Panc1 (cell line): Measurements from ENCODE around the gene MEIS1. TPM values are rescaled to one million over a fixed set of nuclear protein-coding genes. Genes with fewer than 3 reads are reported as not detected.

ENCODE experiments used
- ATAC-seq: fragments of 200-7000 bp; cut with Tn5 transposase; 2 replicates; pipeline ENCODE4 v1.9.1; 2020; ENCODE audit warnings: mild to moderate bottlenecking, moderate library complexity
- BruUV-seq: library from RNA; stranded (reverse); fragments of 400-500 nt; replicated peaks from 2 replicates; lab custom pipeline; 2021; lab: Mats Ljungman, UMichigan
- CTCF ChIA-PET: fragments of 300-600 bp; sonication (Branson Sonifier 250); formaldehyde crosslinking; loops from one replicate; lab custom pipeline; 2022; ENCODE audit warnings: antibody characterized with exemption; lab: Charles Lee
- POLR2A ChIA-PET: fragments of 300-600 bp; sonication (Branson Sonifier 250); formaldehyde crosslinking; loops from one replicate; lab custom pipeline; 2022; ENCODE audit warnings: antibody characterized with exemption; lab: Charles Lee
- DNase-seq: peaks from one replicate; pipeline ENCODE4 v3.0.0-alpha.2; 2010; ENCODE audit warnings: low read depth, low spot score
- H3K27ac ChIP-seq: 2 replicates; pipeline ENCODE4 v1.5.1; 2011; ENCODE audit warnings: mild to moderate bottlenecking, low read length, inconsistent platforms
- H3K27me3 ChIP-seq: fragments of 200-500 bp; sonication (Bioruptor generic); 2 replicates; pipeline ENCODE4 v1.6.0; 2014; ENCODE audit warnings: low read length, inconsistent platforms; ENCODE audit not compliant: control insufficient read depth, insufficient read depth
- H3K36me3 ChIP-seq: fragments of 200-500 bp; sonication (Bioruptor generic); 2 replicates; pipeline ENCODE4 v1.5.1; 2014; ENCODE audit warnings: inconsistent platforms, mild to moderate bottlenecking, low read length, moderate library complexity; ENCODE audit not compliant: control insufficient read depth, insufficient read depth
- H3K4me1 ChIP-seq: 2 replicates; pipeline ENCODE4 v1.5.1; 2011; ENCODE audit warnings: inconsistent platforms, mild to moderate bottlenecking, low read length, moderate library complexity; ENCODE audit not compliant: control insufficient read depth, insufficient read depth
- H3K4me3 ChIP-seq, 2 experiments: 2 replicates each; pipeline ENCODE4 v1.5.1; 2011 to 2012; ENCODE audit warnings: low read depth in 2 of 2, low read length in 2 of 2, mild to moderate bottlenecking in 2 of 2, inconsistent platforms in 1 of 2, moderate library complexity in 1 of 2
- H3K9me3 ChIP-seq: fragments of 200-500 bp; sonication (Bioruptor generic); 2 replicates; pipeline ENCODE4 v1.5.1; 2014; ENCODE audit warnings: low read depth, mild to moderate bottlenecking, inconsistent platforms, low read length, moderate library complexity; ENCODE audit not compliant: control insufficient read depth, insufficient read depth
- CTCF ChIP-seq: fragments of 450-650 bp; IDR thresholded peaks from 2 replicates; pipeline ENCODE4 v1.5.1; 2017; ENCODE audit warnings: mild to moderate bottlenecking
- POLR2AphosphoS5 ChIP-seq: IDR thresholded peaks from 2 replicates; pipeline ENCODE4 v1.6.1; 2012; ENCODE audit warnings: mild to moderate bottlenecking, low read depth, low read length, moderate library complexity
- REST ChIP-seq, 2 experiments: IDR thresholded peaks; 2 replicates each; pipeline ENCODE4 v1.6.1; 2011 to 2012; ENCODE audit warnings: low read depth in 2 of 2, control low read depth in 1 of 2, low read length in 1 of 2, mild to moderate bottlenecking in 1 of 2, moderate library complexity in 1 of 2; ENCODE audit not compliant: insufficient read depth in 1 of 2
- SIN3A ChIP-seq: IDR thresholded peaks from 2 replicates; pipeline ENCODE4 v1.6.1; 2012; ENCODE audit warnings: low read depth, mild to moderate bottlenecking, low read length, moderate library complexity, borderline replicate concordance; ENCODE audit not compliant: insufficient read depth
- TCF7L2 ChIP-seq: IDR thresholded peaks from 2 replicates; pipeline ENCODE4 v1.6.1; 2011; ENCODE audit warnings: mild to moderate bottlenecking, low read depth, low read length, inconsistent platforms
- in situ Hi-C: cut with HindIII; loops from 2 replicates; pipeline ENCODE4 v1.10.0; 2016; ENCODE audit warnings: low sequenced_read_pairs, low pct_unique_long_range_greater_than_20kb
- intact Hi-C: fragments of 100-400 bp; cut with micrococcal nuclease; formaldehyde crosslinking; loops from one replicate; pipeline ENCODE4 v1.10.0; 2022; ENCODE audit not compliant: unreplicated experiment
- total RNA-seq: library from RNA; stranded (reverse); gene quantifications from one replicate; pipeline ENCODE4 v1.2.1, GENCODE V29; 2021; ENCODE audit not compliant: unreplicated experiment

The MEIS1 gene
- total RNA-seq, 1 experiment from 2014 or later: 2.0 TPM

- in situ Hi-C loops (no loop called here), intact Hi-C loops (no loop called here)
- Histone ChIP-seq H3K27me3 (no peaks in the 10 kb centered on the region), H3K27ac (no peak overlapping the region), H3K4me1 (no peaks in the 10 kb centered on the region), H3K4me3 (no peak overlapping the region), H3K36me3 (no peaks in the 10 kb centered on the region), H3K9me3 (no peaks in the 10 kb centered on the region)
- ChIA-PET POLR2A (no interaction called here), CTCF (no interaction called here)
- ATAC-seq: no peak
- no peak for DNase-seq
- no peak for TF ChIP-seq REST (IDR thresholded peaks at IDR 0.05; ENCODE audit: insufficient read depth in 1 of 2, low read depth in 2 of 2, low read length in 1 of 2)
- BruUV-seq: no TSS peak
These were observed 89.1 kb downstream of the MEIS1 start for GRCh38 chr2:66523990-66524389.

DNA sequence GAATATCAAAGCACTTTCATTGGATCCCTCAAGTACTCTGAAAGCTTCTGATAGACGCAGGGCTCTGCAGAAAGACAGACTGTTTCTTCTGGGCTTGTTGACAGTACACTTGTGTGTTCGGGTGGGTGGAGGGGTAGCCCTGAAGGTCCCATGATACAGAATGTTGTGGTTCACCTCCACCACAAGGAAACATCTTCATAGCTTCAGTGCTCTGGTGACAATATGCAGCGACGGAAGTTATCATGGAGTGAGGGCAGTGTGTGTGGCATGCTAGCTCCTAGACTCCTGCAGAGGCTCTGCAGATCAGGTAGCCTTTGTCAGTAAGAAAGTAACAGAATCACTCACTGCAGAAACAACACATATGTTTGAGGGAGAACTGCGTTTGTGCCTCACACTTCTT, 90.7 kb downstream of the MEIS1 start:
- in situ Hi-C loops: no loop called here

More for the DNA sequence above, 90.7 kb downstream of the MEIS1 start:
- Histone ChIP-seq H3K27ac (no peak overlapping the region), H3K4me1 (no peaks in the 10 kb centered on the region), H3K4me3 (no peak overlapping the region), H3K36me3 (no peaks in the 10 kb centered on the region), H3K9me3 (no peaks in the 10 kb centered on the region), H3K27me3 (no peaks in the 10 kb centered on the region)
- intact Hi-C loops: no loop called here
- BruUV-seq: no TSS peak
- ATAC-seq: no peak
- ChIA-PET CTCF (no interaction called here), POLR2A (no interaction called here)
- DNase-seq: no peak
- TF ChIP-seq SIN3A (no peak), CTCF (no peak), REST (IDR thresholded peaks at IDR 0.05; ENCODE audit: insufficient read depth in 1 of 2, low read depth in 2 of 2, low read length in 1 of 2) (no peak), POLR2AphosphoS5 (no peak), TCF7L2 (no peak)
